Uterus (tissue), 2 donors: ENCODE measurements around the gene CNTF.

Experiments
- POLR2A ChIP-seq, 2 donors: fragments of 450-650 bp; IDR thresholded peaks; one replicate each; pipeline ENCODE4 v1.6.1; 2016; ENCODE audit warnings: antibody characterized with exemption in 2 of 2, mild to moderate bottlenecking in 1 of 2, moderate library complexity in 1 of 2
- TF ChIP-seq, protein P1 (sequence below), 4 experiments: fragments of 200-600 bp in 2 of 4; fragments of 450-650 bp in 2 of 4; sonication (generic) in 2 of 4; IDR thresholded peaks; one replicate each; pipeline ENCODE4 v1.5.1; 2016 to 2019; ENCODE audit warnings: antibody characterized with exemption in 4 of 4, mild to moderate bottlenecking in 2 of 4, moderate library complexity in 1 of 4

DNA sequence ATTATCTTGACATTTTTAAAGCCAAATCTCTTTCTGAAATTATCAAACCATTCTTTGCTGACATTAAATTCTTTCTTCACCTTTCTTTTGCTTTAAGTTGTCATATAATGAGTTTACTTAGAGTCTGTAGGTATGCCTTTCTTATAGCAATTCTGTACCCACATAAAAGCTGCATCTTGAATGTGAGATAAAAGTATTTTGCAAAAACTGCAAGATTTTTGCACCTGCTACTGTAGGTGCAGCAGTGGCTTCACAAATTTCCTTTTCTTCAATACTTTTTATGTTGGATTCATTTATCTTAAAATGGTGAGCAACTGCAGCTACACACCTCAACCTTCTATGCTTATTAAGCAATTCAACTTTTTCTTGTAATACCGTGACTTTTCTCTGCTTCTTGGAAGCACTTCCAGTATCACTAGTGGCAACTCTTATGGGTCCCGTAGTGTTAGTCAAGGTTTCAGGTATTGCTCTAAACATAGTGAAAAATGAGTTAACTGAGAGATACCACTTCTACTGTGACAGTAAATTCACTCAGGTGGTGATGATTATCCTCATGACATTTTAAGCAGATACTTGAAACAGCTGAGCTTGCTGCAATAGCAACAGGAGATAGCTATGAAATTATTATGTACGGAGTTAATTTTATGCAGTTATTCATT lies 24.9 kb upstream of the CNTF start:
- TF ChIP-seq, protein P1, sequence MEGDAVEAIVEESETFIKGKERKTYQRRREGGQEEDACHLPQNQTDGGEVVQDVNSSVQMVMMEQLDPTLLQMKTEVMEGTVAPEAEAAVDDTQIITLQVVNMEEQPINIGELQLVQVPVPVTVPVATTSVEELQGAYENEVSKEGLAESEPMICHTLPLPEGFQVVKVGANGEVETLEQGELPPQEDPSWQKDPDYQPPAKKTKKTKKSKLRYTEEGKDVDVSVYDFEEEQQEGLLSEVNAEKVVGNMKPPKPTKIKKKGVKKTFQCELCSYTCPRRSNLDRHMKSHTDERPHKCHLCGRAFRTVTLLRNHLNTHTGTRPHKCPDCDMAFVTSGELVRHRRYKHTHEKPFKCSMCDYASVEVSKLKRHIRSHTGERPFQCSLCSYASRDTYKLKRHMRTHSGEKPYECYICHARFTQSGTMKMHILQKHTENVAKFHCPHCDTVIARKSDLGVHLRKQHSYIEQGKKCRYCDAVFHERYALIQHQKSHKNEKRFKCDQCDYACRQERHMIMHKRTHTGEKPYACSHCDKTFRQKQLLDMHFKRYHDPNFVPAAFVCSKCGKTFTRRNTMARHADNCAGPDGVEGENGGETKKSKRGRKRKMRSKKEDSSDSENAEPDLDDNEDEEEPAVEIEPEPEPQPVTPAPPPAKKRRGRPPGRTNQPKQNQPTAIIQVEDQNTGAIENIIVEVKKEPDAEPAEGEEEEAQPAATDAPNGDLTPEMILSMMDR (IDR thresholded peaks at IDR 0.05) = no peak
- TF ChIP-seq POLR2A (IDR thresholded peaks at IDR 0.05) = no peak
